HG03025 (cell line): ENCODE data around the gene SPOCK1.

ENCODE experiments used
- ATAC-seq: cut with Tn5 transposase; IDR thresholded peaks from one replicate; pipeline ENCODE4 v1.9.1; 2021; ENCODE audit warnings: mild to moderate bottlenecking, moderate library complexity; ENCODE audit not compliant: unreplicated experiment, low FRiP score

Gene SPOCK1

GRCh38 chr5:137342764-137343163 is 156.4 kb downstream of the SPOCK1 start:
- ATAC-seq = no peak

GRCh38 chr5:137341831-137342230 is 157.3 kb downstream of the SPOCK1 start:
- no peak for ATAC-seq

- ATAC-seq = no peak
Measured at GRCh38 chr5:137340881-137341280, 158.2 kb downstream of the SPOCK1 start.

- no peak for ATAC-seq
Measured at GRCh38 chr5:137336565-137337120, 162.5 kb downstream of the SPOCK1 start.

GRCh38 chr5:137336161-137336560 is 163.0 kb downstream of the SPOCK1 start:
- no peak for ATAC-seq

- no peak for ATAC-seq
Measured at GRCh38 chr5:137335493-137335892, 163.6 kb downstream of the SPOCK1 start.

GRCh38 chr5:137333928-137334327 is 165.2 kb downstream of the SPOCK1 start:
- no peak for ATAC-seq

- ATAC-seq = no peak
Measured at GRCh38 chr5:137333475-137333874, 165.7 kb downstream of the SPOCK1 start.

- no peak for ATAC-seq
Measured at GRCh38 chr5:137332296-137332695, 166.8 kb downstream of the SPOCK1 start.

- no peak for ATAC-seq
Measured at GRCh38 chr5:137329586-137330296, 169.4 kb downstream of the SPOCK1 start.

- ATAC-seq = no peak
Measured at GRCh38 chr5:137328991-137329390, 170.1 kb downstream of the SPOCK1 start.

- no peak for ATAC-seq
Measured at GRCh38 chr5:137328463-137328862, 170.7 kb downstream of the SPOCK1 start.

GRCh38 chr5:137325721-137326120 is 173.4 kb downstream of the SPOCK1 start:
- ATAC-seq = no peak

GRCh38 chr5:137320056-137321045 is 178.8 kb downstream of the SPOCK1 start:
- no peak for ATAC-seq

GRCh38 chr5:137318027-137318426 is 181.1 kb downstream of the SPOCK1 start:
- no peak for ATAC-seq

GRCh38 chr5:137316346-137316736 is 182.8 kb downstream of the SPOCK1 start:
- ATAC-seq = no peak

- no peak for ATAC-seq
Measured at GRCh38 chr5:137315534-137316345, 183.4 kb downstream of the SPOCK1 start.

GRCh38 chr5:137315109-137315508 is 184.0 kb downstream of the SPOCK1 start:
- ATAC-seq = no peak

- no peak for ATAC-seq
Measured at GRCh38 chr5:137313526-137314175, 185.5 kb downstream of the SPOCK1 start.

- no peak for ATAC-seq
Measured at GRCh38 chr5:137312011-137312410, 187.1 kb downstream of the SPOCK1 start.
